ENCODE measurements around the gene MEX3C.

MEX3C gene

GRCh38 chr18:51197661-51198424 is at the start of gene MEX3C:
Gene MEX3C, minus strand, starts transcription at chr18:51197681. Its CDS starts 361 bp downstream, at chr18:51197320.
- TF ChIP-seq, protein P1, sequence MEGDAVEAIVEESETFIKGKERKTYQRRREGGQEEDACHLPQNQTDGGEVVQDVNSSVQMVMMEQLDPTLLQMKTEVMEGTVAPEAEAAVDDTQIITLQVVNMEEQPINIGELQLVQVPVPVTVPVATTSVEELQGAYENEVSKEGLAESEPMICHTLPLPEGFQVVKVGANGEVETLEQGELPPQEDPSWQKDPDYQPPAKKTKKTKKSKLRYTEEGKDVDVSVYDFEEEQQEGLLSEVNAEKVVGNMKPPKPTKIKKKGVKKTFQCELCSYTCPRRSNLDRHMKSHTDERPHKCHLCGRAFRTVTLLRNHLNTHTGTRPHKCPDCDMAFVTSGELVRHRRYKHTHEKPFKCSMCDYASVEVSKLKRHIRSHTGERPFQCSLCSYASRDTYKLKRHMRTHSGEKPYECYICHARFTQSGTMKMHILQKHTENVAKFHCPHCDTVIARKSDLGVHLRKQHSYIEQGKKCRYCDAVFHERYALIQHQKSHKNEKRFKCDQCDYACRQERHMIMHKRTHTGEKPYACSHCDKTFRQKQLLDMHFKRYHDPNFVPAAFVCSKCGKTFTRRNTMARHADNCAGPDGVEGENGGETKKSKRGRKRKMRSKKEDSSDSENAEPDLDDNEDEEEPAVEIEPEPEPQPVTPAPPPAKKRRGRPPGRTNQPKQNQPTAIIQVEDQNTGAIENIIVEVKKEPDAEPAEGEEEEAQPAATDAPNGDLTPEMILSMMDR (IDR thresholded peaks at IDR 0.05): peak; percentile 35
- no peak for TF ChIP-seq ZFX (IDR thresholded peaks at IDR 0.05; ENCODE audit: borderline replicate concordance)
- peak within 1 kb of the TSS; percentile 96 for H3K27ac ChIP-seq

- H3K27ac ChIP-seq: no peak overlapping the region
- TF ChIP-seq, protein P1 (IDR thresholded peaks at IDR 0.05): no peak
- TF ChIP-seq ZFX (IDR thresholded peaks at IDR 0.05; ENCODE audit: borderline replicate concordance): no peak
These were observed 43.7 kb upstream of the MEX3C start for GRCh38 chr18:51241226-51241625.

- TF ChIP-seq, protein P1 (IDR thresholded peaks at IDR 0.05): no peak
- TF ChIP-seq ZFX (IDR thresholded peaks at IDR 0.05; ENCODE audit: borderline replicate concordance): no peak
- H3K27ac ChIP-seq: no peak overlapping the region
These were observed 38.7 kb upstream of the MEX3C start for GRCh38 chr18:51236225-51236624.

DNA sequence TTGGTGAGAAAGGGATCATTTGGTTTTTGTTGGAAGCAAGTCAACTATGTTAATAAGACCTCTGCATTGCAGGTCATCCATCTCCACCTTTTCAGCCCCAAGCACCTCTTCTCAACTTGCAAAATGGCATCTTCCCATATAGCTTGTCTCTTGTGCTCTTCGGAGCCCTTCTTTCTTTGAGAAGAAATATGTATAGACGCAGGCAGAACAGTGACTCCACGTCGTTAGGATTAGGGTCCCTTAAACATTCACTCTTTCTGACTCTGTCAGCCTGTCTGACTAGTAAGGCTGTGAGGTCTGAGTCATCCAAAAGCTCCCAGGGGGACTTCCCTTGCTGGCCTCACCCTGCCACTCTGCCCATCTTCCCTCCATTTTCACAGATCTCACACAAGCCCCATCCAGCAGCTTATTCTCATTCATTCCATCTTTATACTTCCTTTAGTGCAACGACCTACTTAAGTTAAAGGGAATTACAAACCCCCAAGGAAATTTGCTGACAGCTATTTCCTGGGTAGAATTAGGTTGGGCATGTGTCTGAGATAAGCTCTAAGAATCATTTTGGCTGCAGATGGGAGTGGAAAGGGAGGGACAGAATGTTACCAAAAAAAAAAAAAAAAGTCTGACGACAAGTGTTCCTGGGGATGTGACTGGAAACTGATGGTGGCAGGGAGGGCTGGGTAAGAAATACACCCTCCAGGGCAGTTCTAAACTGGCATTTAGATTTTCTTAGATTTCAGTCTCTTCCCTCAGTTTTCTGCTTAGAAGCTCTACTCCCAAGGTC is 37.7 kb upstream of the MEX3C start:
- no peak for TF ChIP-seq ZFX (IDR thresholded peaks at IDR 0.05; ENCODE audit: borderline replicate concordance)
- TF ChIP-seq, protein P1 (IDR thresholded peaks at IDR 0.05): no peak
- no peak overlapping the region for H3K27ac ChIP-seq

DNA sequence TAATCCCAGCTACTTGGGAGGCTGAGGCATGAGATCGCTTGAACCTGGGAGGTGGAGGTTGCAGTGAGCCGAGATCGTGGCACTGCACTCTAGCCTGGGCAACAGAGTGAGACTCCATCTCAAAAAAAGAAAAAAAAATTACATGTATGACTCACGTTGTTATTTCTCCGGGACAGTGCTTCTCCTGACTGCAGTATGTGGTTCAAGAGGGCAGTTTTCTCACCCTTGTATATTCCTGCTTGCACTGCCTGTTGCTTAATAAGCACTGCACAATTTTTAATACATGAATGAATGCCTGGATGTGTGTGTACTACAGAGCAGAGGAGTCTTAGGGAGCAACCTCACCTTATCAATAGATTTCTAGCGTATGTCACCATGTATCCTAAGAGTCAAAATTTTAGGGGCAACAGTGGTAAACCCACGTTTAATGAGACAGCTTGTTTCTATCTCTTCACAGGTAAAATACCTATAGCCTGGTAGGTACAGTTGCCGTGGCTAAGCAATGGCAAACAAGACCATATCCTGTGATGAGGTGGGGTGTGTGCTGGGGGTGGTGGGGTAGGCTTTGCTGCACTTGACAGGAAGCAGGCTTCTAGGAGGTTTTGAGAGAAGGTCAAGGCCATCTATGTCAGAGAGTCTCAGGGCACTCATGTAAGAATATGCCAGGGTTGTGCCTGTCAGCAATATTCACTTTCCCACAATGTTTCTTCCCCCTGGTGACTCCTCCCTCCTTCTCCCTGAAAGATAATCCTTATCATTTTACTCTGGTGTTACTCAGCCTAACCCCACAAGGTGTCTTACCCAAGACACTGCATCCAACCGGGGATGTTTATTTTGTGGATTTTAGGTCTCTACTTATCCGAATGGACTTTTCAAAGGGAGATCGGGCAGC is 36.9 kb upstream of the MEX3C start:
- no peak overlapping the region for H3K27ac ChIP-seq
- TF ChIP-seq, protein P1 (IDR thresholded peaks at IDR 0.05): no peak
- no peak for TF ChIP-seq ZFX (IDR thresholded peaks at IDR 0.05; ENCODE audit: borderline replicate concordance)

DNA sequence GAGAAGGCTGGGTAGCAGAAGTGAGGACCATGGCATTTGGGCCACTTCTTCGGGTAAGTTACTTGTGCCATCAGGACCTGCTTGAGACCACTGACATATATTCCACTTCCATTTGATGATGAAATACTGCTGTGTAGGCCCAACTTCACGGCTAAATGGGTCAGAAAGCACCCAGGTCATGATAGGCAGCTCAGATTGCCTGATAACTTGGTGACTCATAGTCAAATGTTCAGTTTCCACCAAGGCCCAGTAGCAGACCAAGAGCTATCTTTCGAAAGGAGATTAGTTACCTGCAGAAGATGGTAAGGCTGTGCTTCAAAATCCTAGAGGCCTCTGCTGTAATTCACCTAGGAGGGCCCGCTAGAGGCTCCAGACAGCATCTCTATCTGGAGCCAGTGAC is 31.8 kb upstream of the MEX3C start:
- TF ChIP-seq, protein P1 (IDR thresholded peaks at IDR 0.05): no peak
- no peak for TF ChIP-seq ZFX (IDR thresholded peaks at IDR 0.05; ENCODE audit: borderline replicate concordance)
- H3K27ac ChIP-seq: no peak overlapping the region
